PC-3 (cell line): ENCODE measurements around the gene AMD1.

ENCODE experiments used
- CTCF ChIP-seq: fragments of 300-600 bp; sonication (generic); conservative IDR thresholded peaks from 2 replicates; pipeline ENCODE4 v1.5.1; 2017; ENCODE audit warnings: antibody characterized with exemption, low read depth, mild to moderate bottlenecking, low read length
- EZH2 ChIP-seq: fragments of 300-600 bp; sonication (generic); IDR thresholded peaks from one replicate; pipeline ENCODE4 v1.6.1; 2017; ENCODE audit warnings: antibody characterized with exemption, mild to moderate bottlenecking, low read length; ENCODE audit not compliant: unreplicated experiment
- EZH2phosphoT487 ChIP-seq: fragments of 300-600 bp; sonication (generic); IDR thresholded peaks from 2 replicates; pipeline ENCODE4 v1.6.1; 2018; ENCODE audit warnings: mild to moderate bottlenecking, antibody characterized with exemption, low read length, borderline replicate concordance

- TF ChIP-seq CTCF (no peak), EZH2 (no peak), EZH2phosphoT487 (no peak)
Observed at GRCh38 chr6:110828396-110828795, 46.2 kb upstream of the AMD1 start.
